HG03135 (cell line): ENCODE measurements around the gene NMD3.
"Not testable (repeated sequence)": the region's sequence is repeated elsewhere in the genome, so short reads cannot be mapped to it uniquely, and the experiment has no call there.

Experiments
- ATAC-seq: cut with Tn5 transposase; IDR thresholded peaks from one replicate; pipeline ENCODE4 v1.9.1; 2021; ENCODE audit warnings: mild to moderate bottlenecking, moderate library complexity; ENCODE audit not compliant: unreplicated experiment

Gene NMD3

GRCh38 chr3:161220850-161221753 is at the start of gene NMD3:
NMD3 (plus strand) TSS chr3:161221311; CDS start chr3:161222014, 703 bp downstream.
- ATAC-seq = peak; percentile 99

- no peak for ATAC-seq
These were observed 49.2 kb upstream of the NMD3 start for GRCh38 chr3:161171639-161172552.

GRCh38 chr3:161175506-161175905 is 45.6 kb upstream of the NMD3 start:
- no peak for ATAC-seq

GRCh38 chr3:161177991-161178390 is 43.1 kb upstream of the NMD3 start:
- ATAC-seq = no peak

GRCh38 chr3:161181371-161181770 is 39.7 kb upstream of the NMD3 start:
- ATAC-seq = not testable (repeated sequence)

- no peak for ATAC-seq
These were observed 34.1 kb upstream of the NMD3 start for GRCh38 chr3:161187046-161187445.

- no peak for ATAC-seq
These were observed 23.0 kb upstream of the NMD3 start for GRCh38 chr3:161197855-161198850.

GRCh38 chr3:161199926-161200325 is 21.2 kb upstream of the NMD3 start:
- no peak for ATAC-seq

- peak; percentile 76 for ATAC-seq
These were observed 17.5 kb upstream of the NMD3 start for GRCh38 chr3:161203485-161204098.

GRCh38 chr3:161208931-161209330 is 12.2 kb upstream of the NMD3 start:
- ATAC-seq = no peak

- ATAC-seq = no peak
These were observed 8.8 kb upstream of the NMD3 start for GRCh38 chr3:161212171-161212771.

- ATAC-seq = no peak
These were observed 8.2 kb upstream of the NMD3 start for GRCh38 chr3:161212906-161213305.

GRCh38 chr3:161213644-161214043 is 7.5 kb upstream of the NMD3 start:
- ATAC-seq = no peak

GRCh38 chr3:161215185-161215584 is 5.9 kb upstream of the NMD3 start:
- ATAC-seq = no peak

GRCh38 chr3:161217496-161217895 is 3.6 kb upstream of the NMD3 start:
- ATAC-seq = no peak

GRCh38 chr3:161219495-161219894 is 1.6 kb upstream of the NMD3 start:
- ATAC-seq = no peak

GRCh38 chr3:161221806-161222600 is 892 bp downstream of the NMD3 start:
- ATAC-seq = no peak

- no peak for ATAC-seq
These were observed 1.6 kb downstream of the NMD3 start for GRCh38 chr3:161222662-161223061.

GRCh38 chr3:161224786-161225185 is 3.7 kb downstream of the NMD3 start:
- no peak for ATAC-seq
